Neural progenitor cell (in vitro differentiated cells): ENCODE data around the gene IRX1. TPM values are rescaled to one million over a fixed set of nuclear protein-coding genes. Genes with fewer than 3 reads are reported as not detected.
A peak's percentile ranks its signal among the peaks of the same experiment; 100 is the strongest.

ENCODE experiments used
- DNase-seq: peaks from one replicate; pipeline ENCODE4 v3.0.0-alpha.2; 2016; ENCODE audit warnings: low spot score
- H2AFZ ChIP-seq: fragments of 200-600 bp; sonication (generic); replicated peaks from 2 replicates; pipeline ENCODE4 v1.6.1; 2016; ENCODE audit warnings: antibody characterized with exemption
- H3F3A ChIP-seq: fragments of 200-600 bp; sonication (generic); 2 replicates; pipeline ENCODE4 v1.6.1; 2016; ENCODE audit warnings: antibody characterized with exemption, low read depth
- H3K27ac ChIP-seq: fragments of 200-600 bp; sonication (generic); 2 replicates; pipeline ENCODE4 v1.5.1; 2016; ENCODE audit warnings: mild to moderate bottlenecking
- H3K27me3 ChIP-seq: fragments of 200-600 bp; sonication (generic); 2 replicates; pipeline ENCODE4 v1.6.1; 2016; ENCODE audit warnings: mild to moderate bottlenecking, moderate library complexity
- H3K36me3 ChIP-seq: fragments of 200-600 bp; sonication (generic); 2 replicates; pipeline ENCODE4 v1.5.1; 2016
- H3K4me1 ChIP-seq: fragments of 200-600 bp; sonication (generic); 2 replicates; pipeline ENCODE4 v1.6.1; 2016; ENCODE audit warnings: mixed run types
- H3K4me2 ChIP-seq: fragments of 200-600 bp; sonication (generic); 2 replicates; pipeline ENCODE4 v1.6.1; 2016
- H3K4me3 ChIP-seq: fragments of 200-600 bp; sonication (generic); 2 replicates; pipeline ENCODE4 v1.5.1; 2016
- H3K79me2 ChIP-seq: fragments of 200-600 bp; sonication (generic); 2 replicates; pipeline ENCODE4 v1.6.1; 2016; ENCODE audit warnings: low read depth
- H3K9ac ChIP-seq: fragments of 200-600 bp; sonication (generic); 2 replicates; pipeline ENCODE4 v1.6.1; 2016
- H3K9me3 ChIP-seq: fragments of 200-600 bp; sonication (generic); 2 replicates; pipeline ENCODE4 v1.5.1; 2016; ENCODE audit warnings: low read depth
- H4K20me1 ChIP-seq: fragments of 200-600 bp; sonication (generic); 2 replicates; pipeline ENCODE4 v1.6.1; 2016; ENCODE audit warnings: low read depth
- H3K27ac Mint-ChIP-seq: 3 replicates; pipeline ENCODE4 v1.8.0; 2021; ENCODE audit warnings: mixed read lengths
- H3K27me3 Mint-ChIP-seq: 2 replicates; pipeline ENCODE4 v1.8.0; 2022; ENCODE audit warnings: low read depth, mild to moderate bottlenecking, inconsistent platforms, moderate library complexity, mixed read lengths; ENCODE audit not compliant: insufficient read depth
- H3K36me3 Mint-ChIP-seq: 3 replicates; pipeline ENCODE4 v1.8.0; 2021; ENCODE audit warnings: mixed read lengths
- H3K4me1 Mint-ChIP-seq: 3 replicates; pipeline ENCODE4 v1.8.0; 2021; ENCODE audit warnings: mixed read lengths
- H3K4me3 Mint-ChIP-seq: 3 replicates; pipeline ENCODE4 v1.8.0; 2021; ENCODE audit warnings: mild to moderate bottlenecking, moderate library complexity, mixed read lengths
- H3K9me3 Mint-ChIP-seq: 3 replicates; pipeline ENCODE4 v1.8.0; 2020; ENCODE audit warnings: mixed read lengths
- EZH2 ChIP-seq: fragments of 200-600 bp; sonication (generic); IDR thresholded peaks from 2 replicates; pipeline ENCODE4 v1.6.1; 2017; ENCODE audit warnings: antibody characterized with exemption, mild to moderate bottlenecking, moderate library complexity
- EZH2phosphoT487 ChIP-seq: fragments of 200-600 bp; sonication (generic); IDR thresholded peaks from 2 replicates; pipeline ENCODE4 v1.6.1; 2017; ENCODE audit warnings: antibody characterized with exemption
- total RNA-seq: library from RNA; depleted of rRNA; stranded (reverse); fragments of >200 nt; gene quantifications from 2 replicates; pipeline ENCODE4 v1.2.3, GENCODE V29; 2015; ENCODE audit warnings: low replicate concordance
- TF ChIP-seq, protein P1 (sequence below): fragments of 200-600 bp; sonication (generic); IDR thresholded peaks from 2 replicates; pipeline ENCODE4 v1.5.1; 2017; ENCODE audit warnings: antibody characterized with exemption, mild to moderate bottlenecking

The IRX1 gene
- total RNA-seq, 1 donor from 2014 or later = 0.95 TPM

DNA sequence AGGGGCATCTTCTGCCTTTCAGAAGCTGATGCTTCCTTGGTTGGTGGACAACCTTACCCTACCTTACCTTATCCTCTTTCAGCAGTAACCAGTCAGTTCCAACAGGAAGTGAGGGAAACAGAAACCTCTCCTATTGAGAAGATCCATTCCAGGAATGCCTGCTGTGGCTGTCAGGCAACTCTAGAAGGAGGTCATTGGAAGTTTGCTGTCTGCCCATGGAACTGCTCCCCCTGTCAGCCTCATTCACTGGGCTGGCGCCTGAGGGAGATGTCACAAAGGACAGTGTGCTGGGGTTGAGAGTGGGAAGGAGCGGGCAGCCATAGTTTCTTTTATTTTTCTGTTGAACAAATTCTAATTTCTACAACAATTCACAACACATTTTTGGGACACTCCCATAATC, 54.7 kb downstream of the IRX1 start:
- TF ChIP-seq EZH2 (no peak), EZH2phosphoT487 (no peak)
- TF ChIP-seq, protein P1, sequence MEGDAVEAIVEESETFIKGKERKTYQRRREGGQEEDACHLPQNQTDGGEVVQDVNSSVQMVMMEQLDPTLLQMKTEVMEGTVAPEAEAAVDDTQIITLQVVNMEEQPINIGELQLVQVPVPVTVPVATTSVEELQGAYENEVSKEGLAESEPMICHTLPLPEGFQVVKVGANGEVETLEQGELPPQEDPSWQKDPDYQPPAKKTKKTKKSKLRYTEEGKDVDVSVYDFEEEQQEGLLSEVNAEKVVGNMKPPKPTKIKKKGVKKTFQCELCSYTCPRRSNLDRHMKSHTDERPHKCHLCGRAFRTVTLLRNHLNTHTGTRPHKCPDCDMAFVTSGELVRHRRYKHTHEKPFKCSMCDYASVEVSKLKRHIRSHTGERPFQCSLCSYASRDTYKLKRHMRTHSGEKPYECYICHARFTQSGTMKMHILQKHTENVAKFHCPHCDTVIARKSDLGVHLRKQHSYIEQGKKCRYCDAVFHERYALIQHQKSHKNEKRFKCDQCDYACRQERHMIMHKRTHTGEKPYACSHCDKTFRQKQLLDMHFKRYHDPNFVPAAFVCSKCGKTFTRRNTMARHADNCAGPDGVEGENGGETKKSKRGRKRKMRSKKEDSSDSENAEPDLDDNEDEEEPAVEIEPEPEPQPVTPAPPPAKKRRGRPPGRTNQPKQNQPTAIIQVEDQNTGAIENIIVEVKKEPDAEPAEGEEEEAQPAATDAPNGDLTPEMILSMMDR = no peak
- Histone ChIP-seq H3K36me3 (no peaks in the 10 kb centered on the region), H4K20me1 (no peaks in the 10 kb centered on the region), H3K9me3 (no peaks in the 10 kb centered on the region), H3K4me1 (no peaks in the 10 kb centered on the region), H2AFZ (no peak overlapping the region), H3K27me3 (no peaks in the 10 kb centered on the region), H3K4me3 (no peak overlapping the region), H3K4me2 (no peak overlapping the region), H3K79me2 (no peaks in the 10 kb centered on the region), H3K9ac (no peak overlapping the region), H3F3A (no peaks in the 10 kb centered on the region), H3K27ac (no peak overlapping the region)
- Mint-ChIP-seq H3K27ac (peak overlapping the region; percentile 40), H3K9me3 (no peaks in the 10 kb centered on the region), H3K4me1 (peaks cover under 1% of the 10 kb centered on the region), H3K27me3 (peaks cover 2% of the 10 kb centered on the region), H3K4me3 (no peak overlapping the region), H3K36me3 (no peaks in the 10 kb centered on the region)
- no peak for DNase-seq

DNA sequence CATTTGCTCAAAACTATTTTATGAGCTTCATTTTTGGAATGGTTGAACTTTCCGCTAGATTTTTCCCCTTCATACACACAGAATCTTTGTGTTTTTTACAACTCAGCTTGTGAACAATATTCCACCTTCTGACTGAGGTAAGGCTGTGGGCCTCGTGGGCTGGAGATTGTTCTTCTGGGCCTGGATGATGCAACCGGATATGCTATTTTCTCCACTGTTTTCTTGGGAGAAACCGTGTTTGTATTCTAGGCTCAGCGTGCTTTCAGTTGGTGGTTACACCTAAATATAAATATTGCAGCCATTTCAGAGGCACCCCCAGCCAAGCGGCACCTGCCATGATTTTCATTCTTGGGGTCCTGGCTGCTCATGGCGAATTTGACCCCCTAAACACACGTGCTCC, 55.2 kb downstream of the IRX1 start:
- H3K4me1 Mint-ChIP-seq = peaks cover 3% of the 10 kb centered on the region

More for the DNA sequence above, 55.2 kb downstream of the IRX1 start:
- TF ChIP-seq EZH2phosphoT487 = no peak
- TF ChIP-seq EZH2 = no peak
- TF ChIP-seq, protein P1 = no peak
- Histone ChIP-seq H3K27me3 (no peaks in the 10 kb centered on the region), H3K4me3 (no peak overlapping the region), H2AFZ (no peak overlapping the region), H3K4me2 (no peak overlapping the region), H3K9ac (no peak overlapping the region), H3K27ac (no peak overlapping the region), H3K9me3 (no peaks in the 10 kb centered on the region), H3K79me2 (no peaks in the 10 kb centered on the region), H4K20me1 (no peaks in the 10 kb centered on the region), H3K36me3 (no peaks in the 10 kb centered on the region), H3K4me1 (no peaks in the 10 kb centered on the region), H3F3A (no peaks in the 10 kb centered on the region)
- Mint-ChIP-seq H3K4me3 (no peak overlapping the region), H3K9me3 (no peaks in the 10 kb centered on the region), H3K36me3 (no peaks in the 10 kb centered on the region), H3K27ac (no peak overlapping the region), H3K27me3 (peaks cover 2% of the 10 kb centered on the region)
- DNase-seq = no peak
